Left lung (tissue), 10 donors: ENCODE results near the gene DSCAML1. TPM values are rescaled to one million over a fixed set of nuclear protein-coding genes. Genes with fewer than 3 reads are reported as not detected.

Source experiments
- ATAC-seq: fragments of 200-7000 bp; cut with Tn5 transposase; one replicate; pipeline ENCODE4 v1.9.1; 2020; ENCODE audit warnings: moderate library complexity
- DNase-seq, 4 donors: peaks; one replicate each; pipeline ENCODE4 v3.0.0-alpha.2; 2013 to 2020
- H3K27ac ChIP-seq, 2 donors: fragments of 200-600 bp; sonication (generic) in 1 of 2; one replicate each; pipeline versions ENCODE4 v1.5.0 to v1.8.0; 2020 to 2021
- H3K27me3 ChIP-seq, 2 donors: fragments of 200-600 bp; sonication (generic) in 1 of 2; one replicate each; pipeline versions ENCODE4 v1.5.0 to v1.8.0; 2020 to 2021
- H3K36me3 ChIP-seq, 2 donors: fragments of 200-600 bp; sonication (generic) in 1 of 2; one replicate each; pipeline versions ENCODE4 v1.5.0 to v1.8.0; 2020 to 2021
- H3K4me1 ChIP-seq, 2 donors: fragments of 200-600 bp; one replicate each; pipeline ENCODE4 v1.8.0; 2021
- H3K4me3 ChIP-seq, 2 donors: fragments of 200-600 bp; sonication (generic) in 1 of 2; one replicate each; pipeline versions ENCODE4 v1.5.0 to v1.8.0; 2020 to 2021; ENCODE audit warnings: mild to moderate bottlenecking in 1 of 2
- H3K9me3 ChIP-seq, 2 donors: fragments of 200-600 bp; sonication (generic) in 1 of 2; one replicate each; pipeline versions ENCODE4 v1.5.0 to v1.8.0; 2020 to 2021
- CTCF ChIP-seq, 2 donors: fragments of 200-600 bp; sonication (generic) in 1 of 2; IDR thresholded peaks; one replicate each; pipeline versions ENCODE4 v1.5.0 to v1.8.0; 2021; ENCODE audit warnings: antibody characterized with exemption in 2 of 2
- intact Hi-C, 2 donors: fragments of 100-400 bp; cut with DNase I; formaldehyde crosslinking; loops; one replicate each; pipeline versions ENCODE4 v1.11.2 to v1.14.2; 2022
- polyA plus RNA-seq, 6 donors: library from polyadenylated mRNA; unstranded; fragments of 120-200 nt; gene quantifications; one replicate each; pipeline ENCODE4 v1.2.1, GENCODE V29; 2013; ENCODE audit not compliant: insufficient read length in 6 of 6
- total RNA-seq, 2 donors: library from RNA; stranded (reverse); fragmentation: NEBNext Ultra II Directional; extraction: Animal tissue kit (Norgen Biotek cat#: 25700); gene quantifications; one replicate each; pipeline ENCODE4 v1.2.1, GENCODE V29; 2021
- donor health status: DM: no; HTN: yes; CAD: no.
- donor health status: DM: no; HTN: no; CAD: no.

Gene DSCAML1
- total and polyA plus RNA-seq, 8 donors, result 0.35 to 1.8 (median 1.2) TPM

GRCh38 chr11:117518455-117518854, 278.6 kb downstream of the DSCAML1 start:
- no peak for TF ChIP-seq CTCF (IDR thresholded peaks at IDR 0.05)
- ATAC-seq, result no peak
- intact Hi-C loops, result no loop called here
- Histone ChIP-seq H3K9me3 (no peaks in the 10 kb centered on the region), H3K36me3 (no peaks in the 10 kb centered on the region), H3K4me1 (no peaks in the 10 kb centered on the region), H3K4me3 (no peak overlapping the region), H3K27me3 (no peaks in the 10 kb centered on the region), H3K27ac (no peak overlapping the region)
- DNase-seq, result no peak

DNA sequence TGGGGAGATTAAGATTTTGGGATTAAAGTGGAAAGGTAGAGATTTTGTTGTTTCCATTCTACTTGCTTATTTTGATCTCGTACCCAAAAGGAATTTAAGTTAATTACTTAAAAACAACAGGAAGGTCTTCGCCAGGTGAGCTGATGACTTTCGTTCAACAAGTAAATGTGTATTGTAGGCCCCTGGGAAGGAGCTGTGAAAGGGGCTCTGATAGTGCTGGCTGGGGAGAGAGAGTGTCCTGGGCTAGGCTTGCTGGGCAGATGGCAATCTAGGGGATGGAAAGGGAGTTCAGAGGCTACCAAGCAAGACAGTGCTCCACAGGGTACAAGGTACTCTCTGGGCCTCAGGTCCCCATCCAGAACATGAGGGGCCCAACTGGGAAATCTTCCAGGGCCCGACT, 279.9 kb downstream of the DSCAML1 start:
- intact Hi-C loops, result no loop called here
- no peaks in the 10 kb centered on the region for H3K36me3 ChIP-seq
- H3K27me3 ChIP-seq, result no peaks in the 10 kb centered on the region
- TF ChIP-seq CTCF (IDR thresholded peaks at IDR 0.05), result no peak
- no peaks in the 10 kb centered on the region for H3K9me3 ChIP-seq
- H3K4me1 ChIP-seq, result no peaks in the 10 kb centered on the region
- no peak overlapping the region for H3K27ac ChIP-seq
- no peak for DNase-seq
- no peak overlapping the region for H3K4me3 ChIP-seq
- no peak for ATAC-seq

GRCh38 chr11:117515892-117516787, 280.9 kb downstream of the DSCAML1 start:
- ATAC-seq, result no peak
- DNase-seq, result no peak
- no peaks in the 10 kb centered on the region for H3K27me3 ChIP-seq
- no peaks in the 10 kb centered on the region for H3K9me3 ChIP-seq
- no peak for TF ChIP-seq CTCF (IDR thresholded peaks at IDR 0.05)
- no peak overlapping the region for H3K4me3 ChIP-seq
- H3K4me1 ChIP-seq, result no peaks in the 10 kb centered on the region
- H3K27ac ChIP-seq, result no peak overlapping the region
- intact Hi-C loops, result no loop called here
- H3K36me3 ChIP-seq, result no peaks in the 10 kb centered on the region

GRCh38 chr11:117514256-117514655, 282.8 kb downstream of the DSCAML1 start:
- no peaks in the 10 kb centered on the region for H3K36me3 ChIP-seq
- no peak overlapping the region for H3K4me3 ChIP-seq
- intact Hi-C loops, result no loop called here
- no peaks in the 10 kb centered on the region for H3K4me1 ChIP-seq
- no peaks in the 10 kb centered on the region for H3K27me3 ChIP-seq
- no peak for TF ChIP-seq CTCF (IDR thresholded peaks at IDR 0.05)
- no peak overlapping the region for H3K27ac ChIP-seq
- DNase-seq, result no peak
- no peaks in the 10 kb centered on the region for H3K9me3 ChIP-seq
- no peak for ATAC-seq

DNA sequence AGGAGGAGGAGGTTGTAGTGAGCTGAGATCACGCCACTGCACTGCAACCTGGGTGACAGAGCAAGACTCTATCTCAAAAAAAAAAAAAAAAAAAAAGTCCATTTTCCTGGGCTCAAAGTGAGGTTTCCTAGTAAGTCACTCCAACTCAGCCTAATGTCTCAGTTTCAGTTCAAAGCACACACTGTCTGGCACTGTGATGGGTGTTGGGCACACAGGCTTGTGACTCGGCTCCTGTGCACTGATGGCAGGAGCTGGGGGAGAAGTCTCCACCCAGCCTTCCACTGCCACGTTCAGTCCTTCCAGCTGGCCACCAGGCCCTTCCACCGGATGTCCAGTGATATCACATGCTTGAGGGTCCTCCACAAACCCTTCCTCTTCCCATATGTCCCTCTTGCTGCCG, 283.4 kb downstream of the DSCAML1 start:
- H3K4me3 ChIP-seq, result no peak overlapping the region
- H3K36me3 ChIP-seq, result no peaks in the 10 kb centered on the region
- intact Hi-C loops, result no loop called here
- no peaks in the 10 kb centered on the region for H3K9me3 ChIP-seq
- H3K27ac ChIP-seq, result no peak overlapping the region
- TF ChIP-seq CTCF (IDR thresholded peaks at IDR 0.05), result no peak
- ATAC-seq (no peak), DNase-seq (no peak)
- H3K27me3 ChIP-seq, result no peaks in the 10 kb centered on the region
- no peaks in the 10 kb centered on the region for H3K4me1 ChIP-seq
